ENCODE measurements around the gene KHDC4.

Gene KHDC4

GRCh38 chr1:155934097-155934935 is at the start of gene KHDC4:
TSS of gene KHDC4 (minus strand) at chr1:155934413. CDS start at chr1:155934373, 40 bp downstream.
- DNase-seq: peak; percentile 100

GRCh38 chr1:155983191-155984024 is 49.2 kb upstream of the KHDC4 start:
- DNase-seq: peak; percentile 57

- no peak for DNase-seq
Observed at GRCh38 chr1:155982106-155982505, 47.9 kb upstream of the KHDC4 start.

- DNase-seq: no peak
Observed at GRCh38 chr1:155981266-155982088, 47.3 kb upstream of the KHDC4 start.

GRCh38 chr1:155979597-155980343 is 45.6 kb upstream of the KHDC4 start:
- DNase-seq: no peak

- DNase-seq: no peak
Observed at GRCh38 chr1:155978973-155979429, 44.8 kb upstream of the KHDC4 start.

- DNase-seq: peak; percentile 54
Observed at GRCh38 chr1:155978325-155978972, 44.2 kb upstream of the KHDC4 start, which contains the start of gene ARHGEF2. TSS of gene ARHGEF2 (minus strand) at chr1:155978547. CDS start at chr1:155978427, 120 bp downstream.

GRCh38 chr1:155977690-155978324 is 43.6 kb upstream of the KHDC4 start:
- peak; percentile 15 for DNase-seq

- DNase-seq: no peak
Observed at GRCh38 chr1:155976913-155977689, 42.9 kb upstream of the KHDC4 start.

GRCh38 chr1:155976062-155976912 is 42.1 kb upstream of the KHDC4 start:
- peak; percentile 50 for DNase-seq

- no peak for DNase-seq
Observed at GRCh38 chr1:155975375-155976061, 41.3 kb upstream of the KHDC4 start.

- peak; percentile 62 for DNase-seq
Observed at GRCh38 chr1:155974208-155975115, 40.2 kb upstream of the KHDC4 start.

- no peak for DNase-seq
Observed at GRCh38 chr1:155973723-155974122, 39.5 kb upstream of the KHDC4 start.

- DNase-seq: no peak
Observed at GRCh38 chr1:155971910-155972809, 37.9 kb upstream of the KHDC4 start.

- no peak for DNase-seq
Observed at GRCh38 chr1:155970531-155971167, 36.4 kb upstream of the KHDC4 start.

- DNase-seq: no peak
Observed at GRCh38 chr1:155969377-155969791, 35.2 kb upstream of the KHDC4 start.

All from DMS153 (cell line).